ENCODE measurements around the gene VGLL3.
A peak's percentile ranks its signal among the peaks of the same experiment; 100 is the strongest.

Gene VGLL3

GRCh38 chr3:86990012-86990733 lies 776 bp downstream of the VGLL3 start:
- TF ChIP-seq CTCF (IDR thresholded peaks at IDR 0.05; ENCODE audit: low read depth, low read length, missing control alignments) = no peak
- peak overlapping the region; percentile 70 for H3K4me3 ChIP-seq (replicated peaks; ENCODE audit: low read depth, low read length)
- no peak for DNase-seq (ENCODE audit: extremely low read depth, low read depth)

- TF ChIP-seq CTCF (IDR thresholded peaks at IDR 0.05; ENCODE audit: low read depth, low read length, missing control alignments) = no peak
- peak overlapping the region; percentile 70 for H3K4me3 ChIP-seq (replicated peaks; ENCODE audit: low read depth, low read length)
- no peak for DNase-seq (ENCODE audit: extremely low read depth, low read depth)
Observed at GRCh38 chr3:86989611-86990010, 1.3 kb downstream of the VGLL3 start.

GRCh38 chr3:86989006-86989405 lies 1.9 kb downstream of the VGLL3 start:
- no peak for TF ChIP-seq CTCF (IDR thresholded peaks at IDR 0.05; ENCODE audit: low read depth, low read length, missing control alignments)
- DNase-seq (ENCODE audit: extremely low read depth, low read depth) = no peak
- H3K4me3 ChIP-seq (replicated peaks; ENCODE audit: low read depth, low read length) = peak overlapping the region; percentile 70

GRCh38 chr3:86988235-86988634 lies 2.7 kb downstream of the VGLL3 start:
- H3K4me3 ChIP-seq (replicated peaks; ENCODE audit: low read depth, low read length) = peak overlapping the region; percentile 70
- no peak for TF ChIP-seq CTCF (IDR thresholded peaks at IDR 0.05; ENCODE audit: low read depth, low read length, missing control alignments)
- no peak for DNase-seq (ENCODE audit: extremely low read depth, low read depth)

GRCh38 chr3:86987421-86987715 lies 3.6 kb downstream of the VGLL3 start:
- no peak for DNase-seq (ENCODE audit: extremely low read depth, low read depth)
- TF ChIP-seq CTCF (IDR thresholded peaks at IDR 0.05; ENCODE audit: low read depth, low read length, missing control alignments) = no peak
- peak overlapping the region; percentile 70 for H3K4me3 ChIP-seq (replicated peaks; ENCODE audit: low read depth, low read length)

GRCh38 chr3:86986671-86987420 lies 4.1 kb downstream of the VGLL3 start:
- DNase-seq (ENCODE audit: extremely low read depth, low read depth) = no peak
- no peak for TF ChIP-seq CTCF (IDR thresholded peaks at IDR 0.05; ENCODE audit: low read depth, low read length, missing control alignments)
- peak overlapping the region; percentile 70 for H3K4me3 ChIP-seq (replicated peaks; ENCODE audit: low read depth, low read length)
